MM.1S (cell line): ENCODE results near the gene SORBS2.

Source experiments
- DNase-seq: peaks from one replicate; pipeline ENCODE4 v3.0.0-alpha.2; 2015
- H2AFZ ChIP-seq: fragments of 300-600 bp; sonication (generic); 2 replicates; pipeline ENCODE4 v1.6.0; 2016; ENCODE audit warnings: antibody characterized with exemption, low read length
- H3F3A ChIP-seq: fragments of 300-600 bp; sonication (generic); 2 replicates; pipeline ENCODE4 v1.6.1; 2016; ENCODE audit warnings: mild to moderate bottlenecking, antibody characterized with exemption, low read length, moderate library complexity, mixed read lengths; ENCODE audit not compliant: insufficient read depth
- H3K27ac ChIP-seq: fragments of 300-600 bp; sonication (generic); 2 replicates; pipeline ENCODE4 v1.5.1; 2016; ENCODE audit warnings: mild to moderate bottlenecking, low read length
- H3K27me3 ChIP-seq: fragments of 300-600 bp; sonication (generic); replicated peaks from 2 replicates; pipeline ENCODE4 v1.6.0; 2016; ENCODE audit warnings: low read length; ENCODE audit not compliant: insufficient read depth
- H3K36me3 ChIP-seq: fragments of 300-600 bp; sonication (generic); replicated peaks from 2 replicates; pipeline ENCODE4 v1.6.1; 2016; ENCODE audit warnings: mild to moderate bottlenecking, low read length, mixed read lengths; ENCODE audit not compliant: insufficient read depth
- H3K4me1 ChIP-seq: fragments of 300-600 bp; sonication (generic); 2 replicates; pipeline ENCODE4 v1.6.1; 2016; ENCODE audit warnings: low read length, mixed read lengths
- H3K4me2 ChIP-seq: fragments of 300-600 bp; sonication (generic); 2 replicates; pipeline ENCODE4 v1.6.0; 2016; ENCODE audit warnings: low read depth, low read length
- H3K4me3 ChIP-seq: fragments of 300-600 bp; sonication (generic); 2 replicates; pipeline ENCODE4 v1.5.1; 2016; ENCODE audit warnings: low read length, mixed read lengths
- H3K79me2 ChIP-seq: fragments of 300-600 bp; sonication (generic); 2 replicates; pipeline ENCODE4 v1.6.1; 2016; ENCODE audit warnings: mixed run types, low read length, mixed read lengths
- H3K9ac ChIP-seq: fragments of 300-600 bp; sonication (generic); 2 replicates; pipeline ENCODE4 v1.6.1; 2016; ENCODE audit warnings: low read length, mixed read lengths
- H3K9me2 ChIP-seq: fragments of 300-600 bp; sonication (generic); replicated peaks from 2 replicates; pipeline ENCODE4 v1.6.1; 2016; ENCODE audit warnings: mild to moderate bottlenecking, low read length, mixed read lengths; ENCODE audit not compliant: insufficient read depth
- H3K9me3 ChIP-seq: fragments of 300-600 bp; sonication (generic); replicated peaks from 2 replicates; pipeline ENCODE4 v1.6.1; 2016; ENCODE audit warnings: mild to moderate bottlenecking, low read length, mixed read lengths; ENCODE audit not compliant: insufficient read depth
- H4K20me1 ChIP-seq: fragments of 300-600 bp; sonication (generic); 2 replicates; pipeline ENCODE4 v1.6.1; 2016; ENCODE audit warnings: mild to moderate bottlenecking, low read length, moderate library complexity, mixed read lengths; ENCODE audit not compliant: insufficient read depth
- EZH2 ChIP-seq: fragments of 300-600 bp; sonication (generic); optimal IDR thresholded peaks from 2 replicates; pipeline ENCODE3; 2017; ENCODE audit warnings: low read depth, mild to moderate bottlenecking, antibody characterized with exemption, low read length, mixed read lengths
- EZH2phosphoT487 ChIP-seq: fragments of 300-600 bp; sonication (generic); IDR thresholded peaks from 2 replicates; pipeline ENCODE4 v1.6.1; 2018; ENCODE audit warnings: antibody characterized with exemption, low read length
- TF ChIP-seq, protein P1 (sequence below): fragments of 300-600 bp; sonication (generic); IDR thresholded peaks from 2 replicates; pipeline ENCODE4 v1.5.1; 2016; ENCODE audit warnings: antibody characterized with exemption, low read length, mixed read lengths

Gene SORBS2

DNA sequence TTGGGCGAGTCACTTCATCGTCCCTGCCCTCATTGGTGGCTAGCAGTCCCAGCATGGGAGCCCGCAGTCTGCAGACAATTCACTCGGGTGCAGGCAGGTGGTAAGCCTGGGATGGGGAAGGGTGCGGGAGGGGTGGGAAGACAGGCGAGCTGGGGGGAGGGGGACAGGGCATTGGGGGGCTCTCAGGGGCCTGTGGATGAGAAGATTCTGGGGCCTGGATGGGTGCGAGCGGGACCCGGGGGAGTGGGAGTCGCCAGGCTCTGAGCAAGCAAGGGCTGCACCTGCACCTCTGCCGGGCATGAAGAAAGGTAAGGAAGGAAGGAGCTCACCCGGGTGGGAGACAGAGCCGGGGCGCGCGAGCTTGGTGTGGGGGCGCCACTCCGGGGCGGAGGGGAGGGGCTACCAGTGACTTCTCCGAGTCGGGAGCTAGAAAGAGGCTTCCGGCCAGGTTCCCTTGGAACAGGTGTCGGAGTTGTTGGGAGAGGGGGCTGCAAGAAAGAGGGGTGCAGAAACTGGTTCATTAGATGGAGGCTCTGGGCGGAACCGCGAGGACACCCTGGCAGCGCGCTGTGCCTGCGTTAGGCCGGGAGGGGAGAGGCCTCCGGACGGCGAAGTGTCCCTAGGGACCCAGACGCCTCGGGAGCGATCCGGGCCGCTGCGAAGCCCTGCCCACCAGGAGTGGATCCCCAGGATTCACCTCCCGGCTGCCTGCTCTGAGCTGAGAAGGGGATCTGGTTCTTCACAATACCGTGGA, 173.3 kb downstream of the SORBS2 start:
- Histone ChIP-seq H3K4me2 (no peak overlapping the region), H3K4me1 (no peaks in the 10 kb centered on the region), H4K20me1 (no peaks in the 10 kb centered on the region), H3K36me3 (no peaks in the 10 kb centered on the region), H3F3A (no peaks in the 10 kb centered on the region), H3K9me2 (no peaks in the 10 kb centered on the region), H3K27me3 (no peaks in the 10 kb centered on the region), H2AFZ (no peak overlapping the region), H3K4me3 (no peak overlapping the region), H3K27ac (no peak overlapping the region), H3K9ac (no peak overlapping the region), H3K79me2 (no peaks in the 10 kb centered on the region), H3K9me3 (no peaks in the 10 kb centered on the region)
- no peak for DNase-seq
- no peak for TF ChIP-seq EZH2phosphoT487
- no peak for TF ChIP-seq EZH2
- TF ChIP-seq, protein P1, sequence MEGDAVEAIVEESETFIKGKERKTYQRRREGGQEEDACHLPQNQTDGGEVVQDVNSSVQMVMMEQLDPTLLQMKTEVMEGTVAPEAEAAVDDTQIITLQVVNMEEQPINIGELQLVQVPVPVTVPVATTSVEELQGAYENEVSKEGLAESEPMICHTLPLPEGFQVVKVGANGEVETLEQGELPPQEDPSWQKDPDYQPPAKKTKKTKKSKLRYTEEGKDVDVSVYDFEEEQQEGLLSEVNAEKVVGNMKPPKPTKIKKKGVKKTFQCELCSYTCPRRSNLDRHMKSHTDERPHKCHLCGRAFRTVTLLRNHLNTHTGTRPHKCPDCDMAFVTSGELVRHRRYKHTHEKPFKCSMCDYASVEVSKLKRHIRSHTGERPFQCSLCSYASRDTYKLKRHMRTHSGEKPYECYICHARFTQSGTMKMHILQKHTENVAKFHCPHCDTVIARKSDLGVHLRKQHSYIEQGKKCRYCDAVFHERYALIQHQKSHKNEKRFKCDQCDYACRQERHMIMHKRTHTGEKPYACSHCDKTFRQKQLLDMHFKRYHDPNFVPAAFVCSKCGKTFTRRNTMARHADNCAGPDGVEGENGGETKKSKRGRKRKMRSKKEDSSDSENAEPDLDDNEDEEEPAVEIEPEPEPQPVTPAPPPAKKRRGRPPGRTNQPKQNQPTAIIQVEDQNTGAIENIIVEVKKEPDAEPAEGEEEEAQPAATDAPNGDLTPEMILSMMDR, result no peak

DNA sequence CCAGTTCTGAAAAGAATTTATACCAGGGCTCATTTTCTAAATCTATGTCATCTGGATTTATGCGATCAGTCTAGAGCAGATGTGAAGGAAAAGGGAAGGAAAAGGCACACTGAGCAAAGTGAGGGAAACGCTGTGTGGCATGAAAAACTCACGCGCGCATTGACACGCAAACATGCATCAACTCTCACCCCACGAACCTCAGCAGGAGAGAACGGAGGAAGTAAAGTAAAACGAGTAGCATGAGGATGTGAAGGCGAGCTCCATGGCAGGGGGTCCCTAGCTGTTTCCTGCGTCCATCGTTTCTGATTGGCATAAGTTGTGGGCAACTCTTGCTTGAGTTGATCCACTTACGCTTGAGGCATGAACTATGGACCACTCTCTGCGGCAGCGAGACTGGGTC, 173.9 kb downstream of the SORBS2 start:
- TF ChIP-seq, protein P1, result no peak
- no peak for TF ChIP-seq EZH2phosphoT487
- TF ChIP-seq EZH2, result no peak
- H3K4me1 ChIP-seq, result no peaks in the 10 kb centered on the region
- DNase-seq, result no peak
- no peaks in the 10 kb centered on the region for H3K36me3 ChIP-seq
- no peak overlapping the region for H3K27ac ChIP-seq
- H3K4me3 ChIP-seq, result no peak overlapping the region
- H3K9ac ChIP-seq, result no peak overlapping the region
- no peaks in the 10 kb centered on the region for H4K20me1 ChIP-seq
- H3K79me2 ChIP-seq, result no peaks in the 10 kb centered on the region
- no peaks in the 10 kb centered on the region for H3K27me3 ChIP-seq
- H3K4me2 ChIP-seq, result no peak overlapping the region
- H3F3A ChIP-seq, result no peaks in the 10 kb centered on the region
- no peak overlapping the region for H2AFZ ChIP-seq
- no peaks in the 10 kb centered on the region for H3K9me2 ChIP-seq
- no peaks in the 10 kb centered on the region for H3K9me3 ChIP-seq

DNA sequence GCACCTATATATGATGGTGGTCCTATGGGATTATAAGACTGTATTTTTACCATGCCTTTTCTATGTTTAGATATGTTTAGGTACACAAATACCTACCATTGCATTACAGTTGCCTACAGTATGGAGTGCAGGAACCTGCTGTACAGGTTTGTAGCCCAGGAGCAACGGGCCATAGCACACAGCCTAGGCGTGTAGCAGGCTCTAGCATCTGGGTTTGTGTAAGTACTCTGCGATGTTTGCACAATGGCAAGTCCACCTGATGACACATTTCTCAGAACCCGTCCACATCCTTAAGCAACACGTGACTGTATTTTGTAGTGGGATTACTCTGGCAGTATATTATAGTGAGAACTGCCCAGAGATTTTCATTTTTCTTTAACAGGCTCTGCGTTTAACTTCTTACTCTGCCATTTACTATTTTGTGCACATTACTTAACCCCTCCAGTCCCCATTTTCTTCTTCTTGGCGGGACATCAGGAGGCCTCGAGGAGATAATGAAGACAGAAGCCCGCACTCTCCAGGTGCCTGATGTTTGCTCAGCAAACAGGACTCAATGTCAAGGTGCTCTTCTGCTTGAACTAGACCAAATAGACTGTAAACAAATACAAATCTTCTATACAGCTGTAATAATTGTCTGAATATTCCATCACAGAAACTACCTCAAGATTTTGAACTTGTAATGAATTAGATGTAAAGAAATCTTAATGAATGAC, 174.7 kb downstream of the SORBS2 start:
- H3F3A ChIP-seq, result no peaks in the 10 kb centered on the region
- H3K27me3 ChIP-seq, result no peaks in the 10 kb centered on the region
- H3K4me3 ChIP-seq, result no peak overlapping the region
- no peaks in the 10 kb centered on the region for H3K36me3 ChIP-seq
- no peaks in the 10 kb centered on the region for H3K79me2 ChIP-seq
- no peak overlapping the region for H3K4me2 ChIP-seq
- no peaks in the 10 kb centered on the region for H3K9me2 ChIP-seq
- no peak overlapping the region for H3K27ac ChIP-seq
- H3K4me1 ChIP-seq, result no peaks in the 10 kb centered on the region
- H4K20me1 ChIP-seq, result no peaks in the 10 kb centered on the region
- H2AFZ ChIP-seq, result no peak overlapping the region
- no peak overlapping the region for H3K9ac ChIP-seq
- TF ChIP-seq, protein P1, result no peak
- TF ChIP-seq EZH2, result no peak
- TF ChIP-seq EZH2phosphoT487, result no peak
- DNase-seq, result no peak
- H3K9me3 ChIP-seq, result no peaks in the 10 kb centered on the region
